Islet of Langerhans (tissue), 1 donor: ENCODE results near the gene PRKAR1B.

Experiments
- FAIRE-seq: peaks from one replicate; lab custom pipeline; 2011; peaks lifted over from hg19 to GRCh38; lab: Jason Lieb, UNC

PRKAR1B gene

GRCh38 chr7:506391-506831 lies 220.7 kb downstream of the PRKAR1B start:
- no peak for FAIRE-seq

GRCh38 chr7:505171-505570 lies 221.9 kb downstream of the PRKAR1B start:
- FAIRE-seq: no peak

- FAIRE-seq: no peak
Measured at GRCh38 chr7:504221-505111, 222.6 kb downstream of the PRKAR1B start.

GRCh38 chr7:503575-504111 lies 223.4 kb downstream of the PRKAR1B start:
- peak; percentile 17 for FAIRE-seq

GRCh38 chr7:502296-502695 lies 224.8 kb downstream of the PRKAR1B start:
- FAIRE-seq: no peak

GRCh38 chr7:501526-501925 lies 225.6 kb downstream of the PRKAR1B start:
- no peak for FAIRE-seq

- FAIRE-seq: no peak
Measured at GRCh38 chr7:500521-501420, 226.3 kb downstream of the PRKAR1B start.

- FAIRE-seq: no peak
Measured at GRCh38 chr7:499853-500485, 227.1 kb downstream of the PRKAR1B start.
